H7 (cell line): Measurements from ENCODE around the gene UCKL1. TPM values are rescaled to one million over a fixed set of nuclear protein-coding genes. Genes with fewer than 3 reads are reported as not detected.

Source experiments
- DNase-seq: peaks from one replicate; pipeline ENCODE4 v3.0.0; 2012
- H3K27me3 ChIP-seq: 2 replicates; pipeline ENCODE4 v1.6.0; 2011; ENCODE audit warnings: mild to moderate bottlenecking, low read length; ENCODE audit not compliant: control insufficient read depth, insufficient read depth
- H3K36me3 ChIP-seq: replicated peaks from 2 replicates; pipeline ENCODE4 v1.5.1; 2011; ENCODE audit warnings: low read length; ENCODE audit not compliant: control insufficient read depth, insufficient read depth
- H3K4me3 ChIP-seq: 2 replicates; pipeline ENCODE4 v1.5.1; 2011; ENCODE audit warnings: low read depth, mild to moderate bottlenecking, control low read depth, low read length, moderate library complexity; ENCODE audit not compliant: insufficient read depth
- total RNA-seq: library from RNA; depleted of rRNA; stranded (reverse); fragments of >200 nt; shearing (Covaris generic); gene quantifications from 2 replicates; pipeline ENCODE4 v1.2.3, GENCODE V29; 2014; rRNA removed

UCKL1 gene
- total RNA-seq = 21.8 and 26.6 TPM in 2 replicates

DNA sequence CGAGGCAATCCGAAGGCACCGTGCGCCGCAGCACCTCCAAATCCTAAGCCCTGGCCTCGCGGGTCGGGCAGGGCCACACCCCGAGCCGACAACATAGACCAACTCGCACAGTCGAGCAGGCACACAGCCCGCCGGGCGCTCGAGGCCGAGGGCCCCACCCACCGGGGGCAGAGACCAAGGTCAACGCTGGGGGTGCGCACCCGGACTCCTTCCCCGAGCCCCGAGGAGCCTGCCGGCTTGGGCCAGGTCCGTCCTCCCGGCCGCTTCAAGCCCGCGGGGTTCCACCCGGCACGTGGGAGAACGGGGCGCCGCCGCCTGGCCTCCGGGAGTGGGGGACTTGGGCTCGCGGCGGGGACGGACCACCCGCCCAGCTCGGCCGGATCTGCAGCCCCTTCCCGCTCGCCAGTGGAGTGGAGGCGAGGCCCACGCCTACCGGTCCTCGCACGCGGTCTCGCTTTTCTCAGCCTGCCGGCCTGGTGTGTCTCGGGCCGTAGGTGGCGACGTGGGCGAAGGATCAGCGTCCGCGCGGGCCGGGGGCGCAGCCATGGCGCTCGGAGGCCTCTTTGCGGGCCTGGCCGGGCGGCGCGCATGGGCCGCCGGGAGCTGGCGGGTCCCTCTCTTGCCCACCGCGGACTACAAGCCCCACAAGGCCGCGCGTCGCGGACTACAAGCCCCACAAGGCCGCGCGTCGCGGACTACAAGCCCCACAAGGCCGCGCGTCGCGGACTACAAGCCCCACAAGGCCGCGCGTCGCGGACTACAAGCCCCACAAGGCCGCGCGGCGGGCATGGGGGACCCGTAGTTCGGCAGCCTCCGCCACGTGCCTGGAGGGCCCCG, at the start of gene UCKL1:
Gene UCKL1 (minus strand): TSS at position 590 of the 837 bp plus-strand sequence. CDS start 44 bp downstream, at position 546.
- H3K4me3 ChIP-seq = peak within 1 kb of the TSS; percentile 98
- no peaks in the 10 kb centered on the region for H3K27me3 ChIP-seq
- DNase-seq = peak; percentile 99
- H3K36me3 ChIP-seq = no peaks in the 10 kb centered on the region; the same call in none of the 2 replicates

GRCh38 chr20:64005394-64005793, 49.2 kb upstream of the UCKL1 start:
- H3K4me3 ChIP-seq = no peak overlapping the region
- peaks cover 30% of the 10 kb centered on the region for H3K36me3 ChIP-seq
- no peak for DNase-seq
- no peaks in the 10 kb centered on the region for H3K27me3 ChIP-seq

DNA sequence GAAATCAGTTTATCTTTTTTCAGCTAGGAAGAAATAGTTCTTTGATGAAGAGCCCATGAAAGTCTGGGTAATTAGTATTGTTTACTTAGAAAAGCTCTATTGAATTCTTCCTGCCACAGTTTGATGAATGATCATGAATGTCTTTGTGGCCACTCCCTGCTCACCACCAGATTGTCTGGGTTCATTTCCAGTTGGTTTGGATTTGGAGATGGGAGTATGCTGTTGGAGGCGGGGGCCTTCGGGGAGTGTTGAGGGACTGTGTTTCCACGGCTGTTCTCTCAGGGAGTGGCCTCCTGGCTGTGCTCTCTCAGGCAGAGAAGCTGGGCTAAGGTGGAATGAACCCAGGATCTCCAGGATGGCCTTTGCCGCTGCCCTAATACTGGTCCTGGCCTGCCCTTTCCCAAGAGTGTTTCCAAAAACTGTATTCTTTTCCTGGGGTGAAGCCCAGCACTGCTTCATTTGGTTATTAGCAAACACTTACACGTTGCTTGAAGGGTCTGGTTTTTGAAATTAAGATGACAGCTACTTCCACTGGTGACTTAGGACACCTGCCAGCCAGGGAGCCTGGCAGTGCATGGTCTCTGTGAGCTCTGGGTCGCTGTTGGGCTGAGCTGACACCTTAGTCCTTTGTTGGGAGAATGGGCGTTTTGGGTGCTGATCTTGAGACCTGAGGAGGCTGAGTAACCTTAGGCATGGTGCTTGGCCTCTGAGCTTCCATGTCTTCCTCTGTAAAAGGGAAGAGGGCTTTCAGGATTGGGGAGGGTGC, 47.9 kb upstream of the UCKL1 start:
- peaks cover 34% of the 10 kb centered on the region for H3K36me3 ChIP-seq
- no peaks in the 10 kb centered on the region for H3K27me3 ChIP-seq
- no peak overlapping the region for H3K4me3 ChIP-seq
- no peak for DNase-seq

GRCh38 chr20:64001607-64002011, 45.4 kb upstream of the UCKL1 start:
- Histone ChIP-seq H3K36me3 (peaks cover 33% of the 10 kb centered on the region), H3K4me3 (no peak overlapping the region)
- DNase-seq = no peak

GRCh38 chr20:64000906-64001305, 44.7 kb upstream of the UCKL1 start:
- peaks cover 33% of the 10 kb centered on the region for H3K36me3 ChIP-seq
- DNase-seq = no peak
- no peak overlapping the region for H3K4me3 ChIP-seq
- H3K27me3 ChIP-seq = no peaks in the 10 kb centered on the region

More at GRCh38 chr20:64001607-64002011, 45.4 kb upstream of the UCKL1 start:
- H3K27me3 ChIP-seq = no peaks in the 10 kb centered on the region

GRCh38 chr20:63982937-63983336, 26.7 kb upstream of the UCKL1 start:
- H3K27me3 ChIP-seq = peaks cover 7% of the 10 kb centered on the region; the same call in 1 of the 2 replicates
- DNase-seq = no peak
- no peak overlapping the region for H3K4me3 ChIP-seq
- H3K36me3 ChIP-seq = peaks cover 16% of the 10 kb centered on the region

- Histone ChIP-seq H3K27me3 (peaks cover 8% of the 10 kb centered on the region; the same call in 1 of the 2 replicates), H3K36me3 (peaks cover 13% of the 10 kb centered on the region), H3K4me3 (peak within 1 kb of the TSS; percentile 80)
- DNase-seq = peak; percentile 99
Observed at GRCh38 chr20:63980806-63981728, 24.9 kb upstream of the UCKL1 start, which contains the start of gene PRPF6. Gene PRPF6 (plus strand): TSS chr20:63981132. CDS start chr20:63981246, 114 bp downstream.

DNA sequence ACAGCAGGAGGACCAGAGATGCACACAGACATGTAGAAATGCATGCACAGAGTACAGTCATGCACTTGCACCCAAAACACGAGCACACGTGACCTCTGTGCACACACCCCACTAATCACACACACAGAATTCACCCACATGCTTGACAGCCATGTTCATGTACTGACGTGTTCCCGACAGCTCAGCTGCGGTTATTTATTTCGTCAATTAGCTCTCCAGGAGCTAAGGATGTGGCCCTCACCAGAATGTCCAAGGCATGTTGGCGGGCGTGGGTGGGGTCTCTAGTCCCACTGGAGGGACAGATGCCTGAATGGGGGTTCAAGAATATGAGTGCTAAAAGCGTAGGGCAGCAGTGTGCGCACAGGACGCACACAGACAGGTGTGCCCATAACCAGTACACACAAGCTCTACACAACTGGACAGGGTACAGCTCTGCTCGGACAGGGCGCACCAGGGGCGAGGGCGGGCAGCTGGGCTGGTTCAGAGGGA, 24.1 kb upstream of the UCKL1 start:
- no peak for DNase-seq
- Histone ChIP-seq H3K36me3 (peaks cover 10% of the 10 kb centered on the region), H3K4me3 (peak overlapping the region; percentile 80; the same call in 1 of the 2 replicates), H3K27me3 (peaks cover 8% of the 10 kb centered on the region; the same call in 1 of the 2 replicates)

GRCh38 chr20:63979557-63980316, 23.5 kb upstream of the UCKL1 start, which contains the start of gene SAMD10:
Gene SAMD10 (minus strand): TSS chr20:63979642. CDS start chr20:63979467, 175 bp downstream.
- Histone ChIP-seq H3K4me3 (peak within 1 kb of the TSS; percentile 80), H3K27me3 (peaks cover 8% of the 10 kb centered on the region; the same call in 1 of the 2 replicates), H3K36me3 (peaks cover 5% of the 10 kb centered on the region)
- peak; percentile 89 for DNase-seq

DNA sequence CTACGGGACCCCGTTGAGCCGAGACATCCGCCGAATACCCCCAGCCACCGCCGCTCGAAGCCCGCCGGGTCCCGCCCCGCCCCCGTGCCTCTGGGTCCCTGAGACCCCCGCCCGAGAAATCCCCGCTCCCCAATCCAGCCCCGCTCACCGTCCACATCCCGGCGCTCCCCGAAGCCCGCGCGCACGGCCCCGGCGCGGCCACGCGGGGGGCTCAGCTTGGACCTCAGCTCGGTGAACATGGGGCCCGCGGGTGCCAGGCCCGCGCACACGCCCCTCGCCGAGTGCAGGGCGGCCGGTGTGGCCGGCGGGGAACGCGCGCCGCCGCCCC, 23.0 kb upstream of the UCKL1 start:
- Histone ChIP-seq H3K27me3 (peaks cover 8% of the 10 kb centered on the region; the same call in 1 of the 2 replicates), H3K4me3 (peak overlapping the region; percentile 80), H3K36me3 (0 out of 2 replicates have a peak, but pooled peaks cover 1% of the 10 kb centered on the region)
- peak; percentile 88 for DNase-seq

DNA sequence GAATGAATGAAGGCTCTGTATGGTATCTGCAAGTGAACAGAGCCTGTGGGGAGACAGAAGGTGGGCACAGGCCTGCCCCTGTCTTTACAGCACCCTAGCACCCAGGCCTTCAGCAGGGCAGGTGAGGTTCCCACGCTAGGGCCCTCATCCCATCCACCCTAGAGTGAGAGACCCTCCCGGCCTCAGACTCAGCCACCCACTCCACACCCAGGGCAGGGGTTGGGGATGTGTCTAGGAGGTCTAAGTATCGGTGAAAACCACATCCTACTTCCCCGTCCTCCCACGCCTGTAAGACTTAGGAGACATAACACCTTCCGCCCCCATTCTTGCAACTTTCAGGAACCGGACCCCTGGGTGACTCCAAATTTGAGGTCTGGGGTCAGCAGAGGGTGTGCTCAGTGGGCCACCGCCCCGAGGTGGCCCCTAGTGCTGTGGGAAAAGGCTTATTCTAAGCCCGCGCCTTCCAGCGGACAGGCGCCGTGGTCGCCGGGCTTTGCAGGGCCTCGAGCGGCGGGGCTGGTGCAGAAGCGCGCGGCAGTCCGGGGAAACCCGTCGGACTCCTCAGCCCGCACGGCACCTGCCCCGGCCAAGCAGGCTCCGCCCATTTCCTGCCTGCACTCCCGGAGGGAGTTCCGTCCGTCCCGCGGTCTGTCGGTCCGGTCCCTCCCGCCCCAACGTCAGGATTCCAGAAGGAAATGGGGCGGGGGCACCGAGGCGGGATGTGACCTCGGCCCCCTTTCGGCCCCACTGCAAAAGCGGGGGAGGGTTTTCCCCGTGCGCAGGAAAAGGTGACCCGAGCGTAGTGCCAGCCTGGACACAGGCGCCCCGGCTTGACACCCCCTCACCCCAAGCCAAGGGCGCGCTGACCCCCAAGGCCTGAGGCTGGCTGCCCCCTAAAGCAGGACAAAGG, 22.4 kb upstream of the UCKL1 start:
- peak; percentile 93 for DNase-seq
- Histone ChIP-seq H3K4me3 (peak overlapping the region; percentile 80), H3K36me3 (0 out of 2 replicates have a peak, but pooled peaks cover 1% of the 10 kb centered on the region), H3K27me3 (peaks cover 8% of the 10 kb centered on the region; the same call in 1 of the 2 replicates)

DNA sequence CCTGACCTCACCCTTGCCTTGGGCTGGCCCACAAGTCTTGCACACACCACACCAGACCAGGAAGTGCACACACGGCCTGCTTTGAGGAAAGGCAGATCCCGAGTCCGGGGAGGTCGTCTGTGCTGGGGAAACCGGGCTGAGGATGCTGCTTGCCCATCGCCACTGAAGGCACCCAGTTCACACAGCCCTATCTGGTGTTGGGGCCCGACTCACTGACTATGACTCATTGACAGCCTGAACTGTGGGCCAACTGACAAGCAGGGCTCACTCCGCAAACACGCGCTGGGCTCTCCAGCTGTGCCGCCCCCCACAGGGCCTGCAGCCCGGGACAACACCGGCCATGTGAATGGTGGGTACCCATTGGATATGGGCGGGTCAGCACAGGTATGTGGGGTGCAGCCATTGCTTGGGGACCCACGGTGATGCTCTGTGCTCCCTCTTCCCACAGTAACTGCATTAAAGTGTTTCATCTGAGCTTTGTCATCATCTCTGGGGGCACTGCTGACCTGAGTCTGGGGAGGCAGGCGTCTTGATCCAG, 21.6 kb upstream of the UCKL1 start:
- Histone ChIP-seq H3K4me3 (no peak overlapping the region), H3K27me3 (peaks cover 9% of the 10 kb centered on the region), H3K36me3 (0 out of 2 replicates have a peak, but pooled peaks cover under 1% of the 10 kb centered on the region)
- DNase-seq = peak; percentile 42
